Measurements from ENCODE around the gene NUBPL. TPM values are rescaled to one million over a fixed set of nuclear protein-coding genes. Genes with fewer than 3 reads are reported as not detected.

Gene NUBPL
- total RNA-seq, 1 donor from 2014 or later, result 9.8 TPM

- H3K4me3 ChIP-seq (ENCODE audit: low read depth, low read length), result no peak overlapping the region
- TF ChIP-seq, protein P1, sequence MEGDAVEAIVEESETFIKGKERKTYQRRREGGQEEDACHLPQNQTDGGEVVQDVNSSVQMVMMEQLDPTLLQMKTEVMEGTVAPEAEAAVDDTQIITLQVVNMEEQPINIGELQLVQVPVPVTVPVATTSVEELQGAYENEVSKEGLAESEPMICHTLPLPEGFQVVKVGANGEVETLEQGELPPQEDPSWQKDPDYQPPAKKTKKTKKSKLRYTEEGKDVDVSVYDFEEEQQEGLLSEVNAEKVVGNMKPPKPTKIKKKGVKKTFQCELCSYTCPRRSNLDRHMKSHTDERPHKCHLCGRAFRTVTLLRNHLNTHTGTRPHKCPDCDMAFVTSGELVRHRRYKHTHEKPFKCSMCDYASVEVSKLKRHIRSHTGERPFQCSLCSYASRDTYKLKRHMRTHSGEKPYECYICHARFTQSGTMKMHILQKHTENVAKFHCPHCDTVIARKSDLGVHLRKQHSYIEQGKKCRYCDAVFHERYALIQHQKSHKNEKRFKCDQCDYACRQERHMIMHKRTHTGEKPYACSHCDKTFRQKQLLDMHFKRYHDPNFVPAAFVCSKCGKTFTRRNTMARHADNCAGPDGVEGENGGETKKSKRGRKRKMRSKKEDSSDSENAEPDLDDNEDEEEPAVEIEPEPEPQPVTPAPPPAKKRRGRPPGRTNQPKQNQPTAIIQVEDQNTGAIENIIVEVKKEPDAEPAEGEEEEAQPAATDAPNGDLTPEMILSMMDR (IDR thresholded peaks at IDR 0.05; ENCODE audit: insufficient read depth, low read length, poor library complexity, severe bottlenecking), result no peak
- H3K36me3 ChIP-seq (ENCODE audit: control insufficient read depth, insufficient read depth, low read length), result no peaks in the 10 kb centered on the region
- no peaks in the 10 kb centered on the region for H3K27me3 ChIP-seq (ENCODE audit: control insufficient read depth, insufficient read depth, low read length)
- DNase-seq (ENCODE audit: low read depth), result no peak
These were observed 320.5 kb downstream of the NUBPL start for GRCh38 chr14:31881531-31882310.

DNA sequence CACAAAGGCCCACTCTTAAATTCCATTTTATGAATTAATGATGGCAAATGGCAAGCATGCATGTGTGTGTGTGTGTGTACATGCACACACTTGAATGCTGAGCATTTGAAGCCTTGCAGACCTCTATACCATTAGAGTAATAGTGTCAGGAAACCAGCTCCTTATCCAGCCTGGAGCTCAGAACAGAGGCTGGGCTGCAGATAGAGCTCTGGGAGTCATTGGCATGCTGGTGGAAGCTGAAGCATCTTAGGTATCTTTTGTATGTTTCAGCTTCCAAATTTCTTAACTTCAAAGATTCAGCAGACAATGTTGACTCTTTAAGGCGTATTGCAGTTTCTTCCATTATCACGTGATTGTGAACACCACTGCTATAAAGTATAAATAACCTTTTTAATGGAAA, 323.0 kb downstream of the NUBPL start:
- DNase-seq (ENCODE audit: low read depth), result no peak
- TF ChIP-seq, protein P1 (IDR thresholded peaks at IDR 0.05; ENCODE audit: insufficient read depth, low read length, poor library complexity, severe bottlenecking), result no peak
- H3K4me3 ChIP-seq (ENCODE audit: low read depth, low read length), result no peak overlapping the region
- H3K27me3 ChIP-seq (ENCODE audit: control insufficient read depth, insufficient read depth, low read length), result no peaks in the 10 kb centered on the region
- no peaks in the 10 kb centered on the region for H3K36me3 ChIP-seq (ENCODE audit: control insufficient read depth, insufficient read depth, low read length)

DNA sequence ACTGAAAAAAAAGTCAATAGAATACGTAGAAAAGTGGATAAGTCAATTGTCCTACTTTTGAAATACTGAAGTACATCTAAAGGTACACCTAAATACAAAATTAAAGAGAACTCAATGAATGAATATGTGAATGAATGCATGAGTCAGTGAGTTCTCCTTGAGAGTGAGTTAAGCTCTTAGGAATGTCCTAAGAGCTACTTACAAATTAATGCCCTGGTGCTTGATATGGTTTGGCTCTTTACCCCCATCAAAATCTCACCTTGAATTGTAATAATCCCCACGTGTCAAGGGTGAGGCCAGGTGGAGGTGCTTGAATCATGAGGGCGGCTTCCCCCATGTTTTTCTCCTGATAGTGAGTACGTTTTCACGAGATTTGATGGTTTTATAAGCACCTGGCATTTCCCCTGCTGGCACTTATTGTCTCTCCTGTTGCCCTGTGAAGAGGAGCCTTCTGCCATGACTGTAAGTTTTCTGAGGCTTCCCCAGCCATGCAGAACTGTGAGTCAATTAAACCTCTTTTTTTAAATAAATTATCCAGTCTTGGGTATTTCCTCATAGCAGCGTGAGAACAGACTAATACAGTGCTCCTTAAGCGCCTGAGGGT, 323.7 kb downstream of the NUBPL start:
- DNase-seq (ENCODE audit: low read depth), result peak; percentile 35
- TF ChIP-seq, protein P1 (IDR thresholded peaks at IDR 0.05; ENCODE audit: insufficient read depth, low read length, poor library complexity, severe bottlenecking), result no peak
- Histone ChIP-seq H3K36me3 (ENCODE audit: control insufficient read depth, insufficient read depth, low read length) (no peaks in the 10 kb centered on the region), H3K27me3 (ENCODE audit: control insufficient read depth, insufficient read depth, low read length) (no peaks in the 10 kb centered on the region), H3K4me3 (ENCODE audit: low read depth, low read length) (no peak overlapping the region)

DNA sequence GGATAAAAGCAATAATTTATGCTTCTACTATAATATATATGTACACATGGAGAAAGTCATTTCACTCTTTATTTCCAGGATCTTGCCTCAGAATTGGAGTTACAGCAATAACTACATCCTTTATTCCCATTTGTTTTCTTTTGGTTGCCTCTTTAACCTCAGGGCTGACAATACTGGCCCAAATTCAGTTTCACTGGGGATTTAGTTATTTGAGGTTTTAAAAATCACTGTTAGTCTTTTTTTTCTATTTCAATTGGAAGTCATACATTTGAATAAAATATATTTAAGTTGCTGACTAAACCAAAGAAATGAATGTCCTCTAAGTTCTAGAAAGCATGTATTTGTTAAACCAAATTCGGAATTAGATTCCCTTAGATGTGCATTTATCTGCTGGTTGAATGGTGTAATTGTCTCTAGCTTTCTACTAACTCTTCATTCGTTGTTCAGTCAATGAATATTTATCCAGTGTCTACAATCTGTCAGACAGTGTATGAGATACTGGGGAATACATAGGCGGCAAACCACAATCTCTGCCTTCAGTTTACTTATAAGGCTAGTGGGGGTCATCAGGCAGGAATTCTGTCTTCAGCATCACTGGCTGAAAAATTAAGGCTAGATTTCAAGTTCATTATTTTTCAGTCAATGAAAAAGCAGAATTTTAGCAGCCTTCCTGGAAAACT, 325.1 kb downstream of the NUBPL start:
- TF ChIP-seq, protein P1 (IDR thresholded peaks at IDR 0.05; ENCODE audit: insufficient read depth, low read length, poor library complexity, severe bottlenecking), result no peak
- no peak for DNase-seq (ENCODE audit: low read depth)
- H3K27me3 ChIP-seq (ENCODE audit: control insufficient read depth, insufficient read depth, low read length), result no peaks in the 10 kb centered on the region
- no peaks in the 10 kb centered on the region for H3K36me3 ChIP-seq (ENCODE audit: control insufficient read depth, insufficient read depth, low read length)
- H3K4me3 ChIP-seq (ENCODE audit: low read depth, low read length), result no peak overlapping the region

DNA sequence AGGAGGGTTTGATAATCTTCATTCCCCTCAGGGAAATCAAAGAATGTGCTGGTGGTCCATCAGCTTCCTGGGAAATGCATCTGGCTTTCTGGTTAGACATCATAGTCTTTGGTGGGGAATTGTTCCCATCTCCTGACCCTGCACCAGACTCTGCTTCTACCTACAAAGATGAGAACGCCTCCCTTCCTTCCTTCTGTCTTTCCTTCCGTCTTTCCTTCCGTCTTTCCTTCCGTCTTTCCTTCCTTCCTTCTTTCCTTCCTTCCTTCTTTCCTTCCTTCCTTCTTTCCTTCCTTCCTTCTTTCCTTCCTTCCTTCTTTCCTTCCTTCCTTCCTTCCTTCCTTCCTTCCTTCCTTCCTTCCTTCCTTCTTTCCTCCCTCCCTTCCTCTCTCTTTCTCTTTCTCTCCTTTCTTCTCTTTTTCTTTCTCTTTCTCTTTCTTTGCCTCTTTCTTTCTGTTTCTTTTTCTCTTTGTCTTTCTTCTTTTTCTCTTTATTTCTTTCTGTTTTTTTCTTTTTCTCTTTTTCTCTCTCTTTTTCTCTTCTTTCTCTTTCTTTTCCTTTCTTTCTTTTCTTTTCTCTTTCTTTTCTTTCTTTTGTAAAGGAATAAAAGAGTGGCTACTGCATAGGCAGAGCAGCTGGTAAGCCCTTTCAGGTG, 326.9 kb downstream of the NUBPL start:
- TF ChIP-seq, protein P1 (IDR thresholded peaks at IDR 0.05; ENCODE audit: insufficient read depth, low read length, poor library complexity, severe bottlenecking), result no peak
- H3K4me3 ChIP-seq (ENCODE audit: low read depth, low read length), result no peak overlapping the region
- no peak for DNase-seq (ENCODE audit: low read depth)
- H3K36me3 ChIP-seq (ENCODE audit: control insufficient read depth, insufficient read depth, low read length), result no peaks in the 10 kb centered on the region
- no peaks in the 10 kb centered on the region for H3K27me3 ChIP-seq (ENCODE audit: control insufficient read depth, insufficient read depth, low read length)

Data from kidney epithelial cell (primary cell).